Measurements from ENCODE around the gene DAPK1.
"Not testable (repeated sequence)": the region's sequence is repeated elsewhere in the genome, so short reads cannot be mapped to it uniquely, and the experiment has no call there.

Gene DAPK1

DNA sequence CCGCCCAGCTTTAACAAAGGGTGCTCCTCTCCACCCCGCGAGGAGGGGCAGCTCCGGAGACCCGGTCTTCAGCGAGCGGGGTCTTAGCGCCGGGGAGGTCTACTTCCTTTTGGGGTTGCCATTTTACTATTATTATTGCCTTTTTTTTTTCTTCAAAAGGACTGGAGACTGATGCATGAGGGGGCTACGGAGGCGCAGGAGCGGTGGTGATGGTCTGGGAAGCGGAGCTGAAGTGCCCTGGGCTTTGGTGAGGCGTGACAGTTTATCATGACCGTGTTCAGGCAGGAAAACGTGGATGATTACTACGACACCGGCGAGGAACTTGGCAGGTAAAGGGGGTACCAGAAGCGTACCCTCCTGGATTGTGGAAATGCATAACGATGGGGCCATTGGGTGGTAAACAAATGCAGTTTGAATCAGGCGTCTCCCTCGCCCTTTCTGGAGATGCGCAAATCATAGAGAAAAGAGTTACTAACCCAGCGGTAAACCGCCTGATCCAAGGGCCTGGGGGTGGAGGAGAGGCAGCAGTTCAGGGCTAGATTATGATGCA is 1.2 kb downstream of the DAPK1 start:
- peak; percentile 46 for DNase-seq

- DNase-seq = no peak
These were observed 1.9 kb downstream of the DAPK1 start for GRCh38 chr9:87499424-87500017.

DNA sequence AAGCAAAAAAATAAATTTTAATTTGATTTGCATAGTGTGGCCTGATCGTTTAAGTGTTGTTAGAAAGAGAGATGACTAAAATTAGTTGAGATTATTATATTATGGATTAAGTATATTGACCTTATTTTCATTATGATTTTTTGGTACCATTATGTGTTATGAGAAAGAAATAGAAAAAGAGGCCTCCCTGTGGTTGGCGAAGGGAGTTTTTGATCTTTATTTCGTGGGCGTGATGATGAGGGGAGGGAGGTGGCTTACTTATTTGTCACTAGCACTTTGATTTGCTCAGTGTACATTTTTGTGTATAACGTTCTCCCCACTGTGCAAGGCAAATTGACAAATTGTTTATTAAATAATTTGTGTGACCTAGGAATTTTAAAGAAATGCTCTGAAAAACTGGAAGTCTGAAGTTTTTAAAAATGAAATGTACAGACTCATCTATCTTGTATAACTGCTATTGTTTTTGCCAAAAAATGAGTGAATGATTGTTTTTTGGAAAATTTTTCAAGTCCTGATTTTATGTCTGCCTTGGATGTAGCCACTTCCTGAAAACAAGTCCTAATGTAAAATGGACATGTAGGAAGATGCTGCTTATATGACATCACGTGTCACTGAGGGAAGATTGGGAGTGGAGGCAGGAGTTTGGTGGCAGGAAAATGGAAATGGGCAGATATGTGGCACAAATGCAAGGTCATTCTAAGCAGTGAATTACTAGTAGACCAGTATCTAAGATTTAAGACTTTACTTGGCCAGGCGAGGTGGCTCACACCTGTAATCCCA is 3.0 kb downstream of the DAPK1 start:
- DNase-seq = no peak

DNA sequence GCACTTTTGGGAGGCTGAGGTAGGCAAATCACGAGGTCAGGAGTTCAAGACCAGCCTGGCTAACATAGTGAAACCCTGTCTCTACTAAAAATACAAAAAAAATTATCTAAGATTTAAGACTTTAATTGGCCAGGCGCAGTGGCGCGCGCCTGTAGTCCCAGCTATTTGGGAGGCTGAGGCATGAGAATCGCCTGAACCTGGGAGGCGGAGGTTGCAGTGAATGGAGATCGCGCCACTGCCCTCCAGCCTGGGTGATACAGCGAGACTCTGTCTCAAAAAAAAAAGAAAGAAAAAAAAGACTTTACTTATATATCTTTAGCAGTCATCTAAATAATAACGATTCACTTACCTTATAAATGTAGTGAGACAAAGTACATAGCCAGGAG is 3.6 kb downstream of the DAPK1 start:
- not testable (repeated sequence) for DNase-seq

GRCh38 chr9:87501806-87502205 is 4.1 kb downstream of the DAPK1 start:
- no peak for DNase-seq

DNA sequence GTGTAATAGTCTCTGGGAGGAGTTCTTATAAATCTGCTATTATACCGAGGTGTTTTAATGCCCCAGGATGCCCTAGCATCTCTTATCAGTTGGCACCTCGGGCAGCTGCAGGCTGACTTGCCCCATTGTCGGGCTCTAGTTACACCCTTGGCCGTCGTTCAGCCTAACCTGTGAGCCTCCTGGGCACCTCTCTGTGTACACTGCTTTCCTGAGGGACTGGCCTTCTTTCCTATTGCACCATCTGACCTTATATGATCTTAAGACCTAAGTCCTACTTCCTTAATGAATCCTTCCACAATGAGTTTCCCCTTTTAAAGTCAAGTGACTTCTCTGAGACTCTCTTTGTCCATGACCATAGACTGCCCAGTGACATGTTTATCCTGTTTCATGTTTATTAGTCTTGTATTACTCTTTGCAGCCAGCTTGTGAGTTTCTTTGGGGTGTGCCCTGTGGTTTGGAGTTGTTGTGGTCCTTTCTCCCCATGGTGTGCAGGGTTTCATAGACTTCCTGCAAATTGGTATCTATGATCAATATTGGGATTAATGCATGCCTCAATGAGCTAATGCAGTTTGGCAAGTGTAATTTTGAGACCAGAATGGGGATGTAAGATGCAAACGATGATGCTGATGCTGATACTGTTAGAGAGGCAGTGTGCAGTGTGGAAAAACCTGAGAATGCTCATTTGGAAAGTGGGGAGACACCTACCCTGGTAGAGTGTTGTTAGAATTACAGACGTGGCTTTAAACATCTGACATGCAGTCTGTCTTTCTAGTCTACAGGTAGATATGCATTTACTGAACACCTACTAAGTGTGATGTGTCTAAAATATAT is 4.9 kb downstream of the DAPK1 start:
- DNase-seq = no peak

DNA sequence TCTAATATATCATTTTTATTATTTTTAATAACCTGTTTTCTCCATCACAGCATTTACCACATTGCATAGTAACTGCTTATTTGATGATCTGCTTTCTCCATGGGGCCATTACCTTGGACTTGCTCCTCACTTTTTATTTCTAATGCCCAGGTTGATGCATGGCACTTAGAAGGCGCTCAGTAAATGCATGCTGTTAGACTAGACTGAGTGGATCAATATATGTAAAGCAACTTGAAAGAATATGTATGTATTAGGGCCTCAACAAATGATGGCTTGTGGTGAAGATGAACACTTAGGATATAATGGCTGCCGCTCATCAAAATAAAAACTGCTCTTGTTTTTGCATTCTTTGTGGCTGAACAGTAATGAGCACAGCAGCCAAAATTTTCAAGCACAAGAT is 5.8 kb downstream of the DAPK1 start:
- DNase-seq = no peak

DNA sequence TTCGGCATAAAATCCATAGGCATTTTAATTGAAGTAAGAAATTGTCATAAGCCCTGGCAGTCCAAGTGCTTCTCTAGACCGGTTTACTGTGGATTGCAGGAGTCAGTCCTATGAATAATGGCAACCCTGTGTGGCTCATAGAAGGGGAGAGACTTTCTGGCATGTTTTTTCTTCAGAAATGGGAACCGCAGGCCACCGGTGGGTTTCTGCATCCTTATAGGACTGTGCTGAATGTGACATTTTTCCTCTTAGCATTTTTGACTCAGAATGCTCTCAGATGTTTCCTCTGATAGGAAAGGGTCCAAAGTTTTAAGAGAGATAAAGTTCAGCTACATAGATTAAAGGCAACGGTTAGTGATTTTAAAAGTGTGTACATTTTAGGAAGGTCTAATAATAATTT is 6.3 kb downstream of the DAPK1 start:
- DNase-seq = no peak

DNA sequence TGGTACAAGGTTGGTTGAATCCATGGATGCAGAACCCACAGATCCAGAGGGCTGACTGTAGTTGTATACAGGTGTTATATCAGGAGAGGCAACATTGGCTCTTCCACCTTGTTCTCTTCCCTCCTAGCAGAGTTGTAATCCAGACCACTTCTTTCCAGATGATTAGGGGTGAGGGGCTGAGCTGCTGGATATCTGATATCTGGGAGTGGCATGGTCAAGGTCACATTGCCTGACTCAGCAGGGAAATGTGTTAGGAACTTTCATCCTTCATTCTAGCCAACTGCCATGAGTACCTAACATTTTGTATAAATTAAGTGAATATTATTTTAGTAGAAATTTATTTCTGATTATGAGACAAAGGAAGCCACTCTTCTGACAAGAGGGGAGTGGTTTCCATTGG is 7.3 kb downstream of the DAPK1 start:
- DNase-seq = no peak

- no peak for DNase-seq
These were observed 8.4 kb downstream of the DAPK1 start for GRCh38 chr9:87505869-87506678.

- no peak for DNase-seq
These were observed 9.9 kb downstream of the DAPK1 start for GRCh38 chr9:87507576-87507975.

DNA sequence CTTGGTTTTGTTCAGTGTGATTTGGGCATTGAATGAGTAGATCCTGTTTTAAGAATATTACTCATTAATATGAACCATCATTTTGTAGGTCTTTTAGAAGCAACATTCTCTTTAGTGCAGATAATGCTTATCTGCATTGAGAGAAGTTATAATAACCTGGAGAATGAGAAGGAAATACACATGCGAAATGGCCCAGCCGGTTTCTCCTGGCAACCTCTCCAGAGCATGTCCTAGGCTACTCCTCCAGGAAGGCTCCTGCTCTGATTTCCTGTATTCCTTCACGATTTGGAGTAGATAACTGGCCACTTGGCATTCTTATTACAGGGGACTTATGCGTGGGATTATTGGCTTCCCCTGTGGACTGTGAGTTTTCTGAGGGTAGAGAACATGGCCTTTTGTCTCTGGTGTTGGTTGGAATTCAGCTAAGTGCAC is 12.6 kb downstream of the DAPK1 start:
- no peak for DNase-seq

DNA sequence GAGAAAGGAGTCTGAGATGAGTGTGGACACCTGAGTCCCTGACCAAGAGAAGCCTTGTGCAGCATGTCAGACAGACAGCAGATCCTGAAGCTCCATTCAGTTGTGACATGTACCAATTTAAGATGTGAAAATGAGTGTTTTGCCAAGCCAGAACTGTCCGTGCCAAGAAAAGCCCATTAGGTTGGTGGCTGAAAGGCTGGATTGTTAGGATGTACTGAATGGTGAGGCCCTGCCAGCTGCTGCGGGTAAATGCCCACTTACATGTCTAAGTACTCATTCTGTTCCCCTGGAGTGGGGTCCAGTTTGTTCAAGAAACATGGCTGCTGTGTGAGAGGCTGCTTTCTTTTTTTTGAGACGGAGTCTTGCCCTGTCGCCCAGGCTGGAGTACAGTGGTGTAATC is 14.6 kb downstream of the DAPK1 start:
- DNase-seq = no peak

DNA sequence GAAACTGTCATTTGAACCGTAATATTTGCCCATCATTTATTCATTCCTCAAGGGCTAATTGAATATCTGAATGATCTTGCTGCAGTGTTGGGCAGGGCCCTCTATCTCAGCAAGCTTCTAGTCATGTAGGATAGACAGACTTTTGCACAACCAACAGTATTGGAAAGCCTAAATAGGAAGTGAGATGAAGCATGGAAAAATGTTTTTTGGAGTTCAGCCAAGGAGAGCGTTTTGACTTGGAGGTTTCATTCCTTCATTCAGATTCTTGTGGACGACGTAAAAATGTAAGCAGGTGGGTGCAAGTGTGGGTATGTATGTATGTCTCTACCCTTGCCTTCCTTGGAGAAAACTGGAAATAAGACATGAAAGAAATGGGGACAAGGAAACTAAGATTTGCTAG is 15.5 kb downstream of the DAPK1 start:
- no peak for DNase-seq

DNA sequence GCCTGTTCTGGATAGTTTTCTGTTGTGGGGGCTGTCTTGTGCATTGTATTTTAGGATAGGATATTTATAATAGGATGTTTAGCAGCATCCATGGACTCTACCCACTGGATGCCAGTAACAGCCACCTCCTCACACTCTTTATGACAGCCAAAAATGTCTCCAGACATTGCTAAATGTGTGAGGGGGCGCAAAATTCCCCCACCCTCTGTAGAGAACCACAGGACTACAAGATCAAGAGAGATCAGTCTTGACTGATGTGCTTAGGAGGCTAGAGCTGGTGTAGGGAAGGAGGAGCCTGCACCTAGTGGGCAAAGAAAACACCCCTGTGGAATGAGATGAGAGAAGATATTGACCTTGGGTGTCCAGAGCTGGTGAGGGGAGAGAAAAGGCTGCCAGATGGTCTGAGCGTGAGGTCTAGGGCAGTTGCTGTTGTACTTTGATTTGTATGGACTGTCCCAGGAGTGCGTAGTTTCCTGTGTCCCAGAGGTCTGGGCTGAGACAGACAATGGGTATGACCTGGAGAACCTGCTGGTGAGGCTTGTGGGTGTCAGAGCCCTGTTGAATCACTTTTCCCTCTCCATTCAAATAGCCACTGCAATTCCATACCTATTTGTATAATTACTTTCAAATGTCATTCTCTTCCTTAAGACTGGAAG is 16.3 kb downstream of the DAPK1 start:
- no peak for DNase-seq

- DNase-seq = no peak
These were observed 17.3 kb downstream of the DAPK1 start for GRCh38 chr9:87515006-87515405.

GRCh38 chr9:87515588-87516221 is 18.0 kb downstream of the DAPK1 start:
- DNase-seq = no peak

- DNase-seq = no peak
These were observed 18.7 kb downstream of the DAPK1 start for GRCh38 chr9:87516222-87516925.

DNA sequence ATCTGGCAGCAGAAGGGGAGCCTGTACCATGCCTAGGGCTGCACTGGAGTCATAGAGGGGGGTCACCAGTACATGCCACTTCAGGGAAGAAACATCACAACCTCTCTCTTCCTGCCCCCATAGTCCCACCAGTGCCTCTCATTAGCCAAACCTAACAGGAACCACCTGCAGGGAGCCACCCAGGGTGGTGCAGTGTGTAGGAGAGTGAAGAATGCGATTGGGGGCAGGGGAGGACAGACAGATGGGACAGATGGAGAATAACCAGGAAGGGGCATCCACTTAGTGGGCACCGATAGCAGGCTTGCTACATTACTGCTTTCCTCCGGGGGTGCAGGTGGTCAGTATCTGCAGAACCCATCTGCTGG is 19.2 kb downstream of the DAPK1 start:
- no peak for DNase-seq

- DNase-seq = no peak
These were observed 20.1 kb downstream of the DAPK1 start for GRCh38 chr9:87517732-87518131.

- no peak for DNase-seq
These were observed 21.2 kb downstream of the DAPK1 start for GRCh38 chr9:87518702-87519335.
